SKM-1 treated with dmso at 0.1 percent for 144 hours (cell line): ENCODE measurements around the gene ZFR2.

Experiments
- DNase-seq: peaks from one replicate; lab custom pipeline; 2025; ENCODE audit not compliant: unreplicated experiment; lab: John Stamatoyannopoulos, UW

The ZFR2 gene

GRCh38 chr19:3790941-3791340, 77.9 kb downstream of the ZFR2 start:
- no peak for DNase-seq

GRCh38 chr19:3790209-3790734, 78.6 kb downstream of the ZFR2 start:
- no peak for DNase-seq

GRCh38 chr19:3788996-3789778, 79.7 kb downstream of the ZFR2 start:
- DNase-seq = no peak

GRCh38 chr19:3785938-3786824, 82.7 kb downstream of the ZFR2 start, which contains the start of gene MATK:
MATK (minus strand) TSS chr19:3786381; CDS start chr19:3785135, 1,246 bp downstream.
- peak; percentile 62 for DNase-seq

- DNase-seq = no peak
These were observed 83.3 kb downstream of the ZFR2 start for GRCh38 chr19:3785451-3785937.

GRCh38 chr19:3784607-3785450, 84.0 kb downstream of the ZFR2 start:
- DNase-seq = no peak

GRCh38 chr19:3783660-3784584, 84.9 kb downstream of the ZFR2 start:
- no peak for DNase-seq

GRCh38 chr19:3782903-3783302, 85.9 kb downstream of the ZFR2 start:
- DNase-seq = no peak

- DNase-seq = no peak
These were observed 86.5 kb downstream of the ZFR2 start for GRCh38 chr19:3782330-3782729.

- no peak for DNase-seq
These were observed 87.2 kb downstream of the ZFR2 start for GRCh38 chr19:3781603-3782002.

GRCh38 chr19:3780786-3781304, 88.0 kb downstream of the ZFR2 start:
- DNase-seq = no peak

GRCh38 chr19:3778899-3779723, 89.7 kb downstream of the ZFR2 start:
- DNase-seq = no peak

- DNase-seq = no peak
These were observed 90.6 kb downstream of the ZFR2 start for GRCh38 chr19:3778104-3778867.

GRCh38 chr19:3776479-3777040, 92.3 kb downstream of the ZFR2 start:
- DNase-seq = no peak

GRCh38 chr19:3775831-3776230, 93.0 kb downstream of the ZFR2 start:
- DNase-seq = no peak

GRCh38 chr19:3775374-3775711, 93.5 kb downstream of the ZFR2 start:
- DNase-seq = no peak

GRCh38 chr19:3774621-3775373, 94.0 kb downstream of the ZFR2 start:
- no peak for DNase-seq
